ENCODE measurements around the gene HLA-DMA. TPM values are rescaled to one million over a fixed set of nuclear protein-coding genes. Genes with fewer than 3 reads are reported as not detected.

Gene HLA-DMA
- polyA plus RNA-seq, 1 experiment, result 7.1 TPM

- H3K27ac ChIP-seq (ENCODE audit: low read depth, low read length), result no peak overlapping the region
- TF ChIP-seq, protein P1, sequence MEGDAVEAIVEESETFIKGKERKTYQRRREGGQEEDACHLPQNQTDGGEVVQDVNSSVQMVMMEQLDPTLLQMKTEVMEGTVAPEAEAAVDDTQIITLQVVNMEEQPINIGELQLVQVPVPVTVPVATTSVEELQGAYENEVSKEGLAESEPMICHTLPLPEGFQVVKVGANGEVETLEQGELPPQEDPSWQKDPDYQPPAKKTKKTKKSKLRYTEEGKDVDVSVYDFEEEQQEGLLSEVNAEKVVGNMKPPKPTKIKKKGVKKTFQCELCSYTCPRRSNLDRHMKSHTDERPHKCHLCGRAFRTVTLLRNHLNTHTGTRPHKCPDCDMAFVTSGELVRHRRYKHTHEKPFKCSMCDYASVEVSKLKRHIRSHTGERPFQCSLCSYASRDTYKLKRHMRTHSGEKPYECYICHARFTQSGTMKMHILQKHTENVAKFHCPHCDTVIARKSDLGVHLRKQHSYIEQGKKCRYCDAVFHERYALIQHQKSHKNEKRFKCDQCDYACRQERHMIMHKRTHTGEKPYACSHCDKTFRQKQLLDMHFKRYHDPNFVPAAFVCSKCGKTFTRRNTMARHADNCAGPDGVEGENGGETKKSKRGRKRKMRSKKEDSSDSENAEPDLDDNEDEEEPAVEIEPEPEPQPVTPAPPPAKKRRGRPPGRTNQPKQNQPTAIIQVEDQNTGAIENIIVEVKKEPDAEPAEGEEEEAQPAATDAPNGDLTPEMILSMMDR (IDR thresholded peaks at IDR 0.05; ENCODE audit: low read depth, low read length), result no peak
- CTCF ChIA-PET, result interaction anchor here (1.1 to 4.5 kb wide), 3 partner anchors 7 to 122 kb away, joined by 3 to 57 read pairs (median 7); partner anchors contain the start of genes HLA-DMA and TAP2
- H3K9me3 ChIP-seq (ENCODE audit: control insufficient read depth, insufficient read depth, low read length), result no peaks in the 10 kb centered on the region
- POLR2A ChIA-PET, result no interaction called here
- no peak for DNase-seq (ENCODE audit: low read depth, low spot score)
- no peak overlapping the region for H3K4me3 ChIP-seq (ENCODE audit: low read depth, low read length)
- no peaks in the 10 kb centered on the region for H3K27me3 ChIP-seq (ENCODE audit: control insufficient read depth, insufficient read depth, low read length)
These were observed 7.7 kb upstream of the HLA-DMA start for GRCh38 chr6:32960563-32960962.

- no peak overlapping the region for H3K4me3 ChIP-seq (ENCODE audit: low read depth, low read length)
- DNase-seq (ENCODE audit: low read depth, low spot score), result no peak
- ChIA-PET POLR2A (interaction anchor here (0.8 kb wide), 1 partner anchor 16 kb away, joined by 5 read pairs; no protein-coding TSS in a partner anchor), CTCF (interaction anchor here (3.6 to 7.0 kb wide), 4 partner anchors 6 to 22 kb away, joined by 26 to 144 read pairs (median 64); no protein-coding TSS in a partner anchor)
- H3K27ac ChIP-seq (ENCODE audit: low read depth, low read length), result no peak overlapping the region
- no peaks in the 10 kb centered on the region for H3K9me3 ChIP-seq (ENCODE audit: control insufficient read depth, insufficient read depth, low read length)
- no peaks in the 10 kb centered on the region for H3K27me3 ChIP-seq (ENCODE audit: control insufficient read depth, insufficient read depth, low read length)
- TF ChIP-seq, protein P1 (IDR thresholded peaks at IDR 0.05; ENCODE audit: low read depth, low read length), result no peak
These were observed 3.3 kb upstream of the HLA-DMA start for GRCh38 chr6:32956176-32956575.

DNA sequence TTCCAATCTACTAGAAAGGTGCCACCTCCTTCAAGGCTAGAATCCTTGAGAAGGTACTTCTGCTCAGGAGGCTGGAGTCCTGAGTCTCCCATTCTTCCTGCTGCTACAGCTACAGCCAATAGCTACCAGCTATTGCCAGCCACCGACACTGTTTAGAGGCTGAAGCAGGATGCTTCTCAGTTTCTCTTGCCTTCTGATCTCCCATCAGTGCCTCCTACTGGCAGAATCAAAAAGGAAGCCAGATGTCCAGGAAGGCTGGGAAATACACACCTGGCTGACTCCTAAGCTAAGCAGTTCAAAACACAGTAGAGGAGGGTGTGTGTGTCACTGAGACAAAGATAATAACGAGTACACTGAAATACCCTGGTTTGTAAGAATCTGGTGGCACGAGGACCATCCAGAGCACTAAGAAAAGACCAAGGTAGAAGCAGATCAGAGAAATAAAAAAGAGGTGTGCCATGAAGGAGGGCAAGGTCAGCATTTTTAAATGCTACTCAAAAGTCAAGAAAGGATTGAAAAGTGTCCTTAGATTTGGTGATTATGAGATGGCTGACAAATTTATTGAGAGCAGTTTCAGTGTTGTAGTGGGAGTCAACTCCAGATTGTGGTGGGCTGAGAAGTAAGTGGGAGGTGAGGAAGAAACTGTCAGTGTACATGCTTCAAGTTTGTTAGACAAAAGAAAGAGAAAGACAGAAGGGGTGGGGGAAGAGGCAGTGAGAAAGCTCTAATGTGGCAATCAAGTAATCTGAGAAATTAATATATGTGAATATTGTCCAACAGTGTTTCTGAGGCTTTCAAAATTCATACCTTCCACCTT lies 2.3 kb upstream of the HLA-DMA start:
- Histone ChIP-seq H3K4me3 (ENCODE audit: low read depth, low read length) (no peak overlapping the region), H3K27ac (ENCODE audit: low read depth, low read length) (no peak overlapping the region), H3K9me3 (ENCODE audit: control insufficient read depth, insufficient read depth, low read length) (no peaks in the 10 kb centered on the region), H3K27me3 (ENCODE audit: control insufficient read depth, insufficient read depth, low read length) (no peaks in the 10 kb centered on the region)
- ChIA-PET POLR2A (interaction anchor here (1.2 to 3.8 kb wide), 2 partner anchors 16 to 22 kb away, joined by 12 to 85 read pairs; no protein-coding TSS in a partner anchor), CTCF (interaction anchor here (0.6 to 7.0 kb wide), 17 partner anchors 7 to 628 kb away, joined by 3 to 144 read pairs (median 8); partner anchors contain the start of gene TAP1)
- TF ChIP-seq, protein P1 (IDR thresholded peaks at IDR 0.05; ENCODE audit: low read depth, low read length), result peak; percentile 48
- no peak for DNase-seq (ENCODE audit: low read depth, low spot score)

GRCh38 chr6:32954267-32954666 lies 1.4 kb upstream of the HLA-DMA start:
- Histone ChIP-seq H3K27ac (ENCODE audit: low read depth, low read length) (no peak overlapping the region), H3K9me3 (ENCODE audit: control insufficient read depth, insufficient read depth, low read length) (no peaks in the 10 kb centered on the region), H3K4me3 (ENCODE audit: low read depth, low read length) (no peak overlapping the region), H3K27me3 (ENCODE audit: control insufficient read depth, insufficient read depth, low read length) (no peaks in the 10 kb centered on the region)
- ChIA-PET CTCF (interaction anchor here (0.6 to 7.0 kb wide), 29 partner anchors 8 to 243 kb away, joined by 3 to 144 read pairs (median 6); partner anchors contain the start of genes TAP1 and TAP2), POLR2A (interaction anchor here (3.8 kb wide), 1 partner anchor 17 kb away, joined by 85 read pairs; no protein-coding TSS in a partner anchor)
- TF ChIP-seq, protein P1 (IDR thresholded peaks at IDR 0.05; ENCODE audit: low read depth, low read length), result no peak
- no peak for DNase-seq (ENCODE audit: low read depth, low spot score)

DNA sequence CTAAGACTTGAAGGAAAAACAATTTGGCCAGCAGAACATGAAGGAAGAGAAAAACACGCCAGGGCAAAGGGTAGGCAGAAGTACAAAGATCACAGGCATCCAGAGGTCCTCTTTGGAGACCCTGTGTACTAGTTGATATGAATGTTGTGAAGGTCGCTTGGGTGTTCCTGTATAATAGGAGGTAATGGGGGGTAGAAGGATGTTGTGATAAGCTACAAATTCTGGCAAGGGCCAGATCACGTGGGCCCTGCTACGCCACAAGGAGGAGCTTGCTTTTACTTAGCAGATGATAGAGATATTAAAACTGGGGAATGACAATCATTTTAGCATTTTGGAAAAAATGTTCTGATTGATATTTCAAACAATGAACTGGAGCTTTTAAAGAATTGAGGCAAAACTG lies 878 bp upstream of the HLA-DMA start:
- ChIA-PET CTCF (interaction anchor here (0.8 to 7.0 kb wide), 37 partner anchors 9 to 296 kb away, joined by 3 to 144 read pairs (median 5); partner anchors contain the start of genes TAP1 and TAP2), POLR2A (interaction anchor here (3.8 kb wide), 1 partner anchor 18 kb away, joined by 85 read pairs; no protein-coding TSS in a partner anchor)
- TF ChIP-seq, protein P1 (IDR thresholded peaks at IDR 0.05; ENCODE audit: low read depth, low read length), result no peak

More for the DNA sequence above, 878 bp upstream of the HLA-DMA start:
- no peaks in the 10 kb centered on the region for H3K27me3 ChIP-seq (ENCODE audit: control insufficient read depth, insufficient read depth, low read length)
- no peaks in the 10 kb centered on the region for H3K9me3 ChIP-seq (ENCODE audit: control insufficient read depth, insufficient read depth, low read length)
- DNase-seq (ENCODE audit: low read depth, low spot score), result no peak
- H3K27ac ChIP-seq (ENCODE audit: low read depth, low read length), result no peak overlapping the region
- no peak overlapping the region for H3K4me3 ChIP-seq (ENCODE audit: low read depth, low read length)

Measured in AG04450 (cell line).